Neural cell (in vitro differentiated cells): ENCODE measurements around the gene FGD6. TPM values are rescaled to one million over a fixed set of nuclear protein-coding genes. Genes with fewer than 3 reads are reported as not detected.

Experiments used
- H2AFZ ChIP-seq: fragments of 200-600, 300-800 bp; sonication (generic), shearing (Covaris generic); 2 replicates; pipeline ENCODE4 v1.6.0; 2014; ENCODE audit warnings: low read depth, mild to moderate bottlenecking, antibody characterized with exemption, low read length, moderate library complexity
- H3F3A ChIP-seq: fragments of 200-600 bp; shearing (Covaris generic); 2 replicates; pipeline ENCODE4 v1.6.1; 2016; ENCODE audit warnings: mild to moderate bottlenecking, moderate library complexity, mixed read lengths, antibody characterized with exemption, low read length; ENCODE audit not compliant: insufficient read depth, poor library complexity, severe bottlenecking
- H3K27ac ChIP-seq: fragments of 200-600, 300-800 bp; sonication (generic), shearing (Covaris generic); 2 replicates; pipeline ENCODE4 v1.5.1; 2014; ENCODE audit warnings: mild to moderate bottlenecking, low read length, moderate library complexity
- H3K27me3 ChIP-seq: fragments of 300-800, 200-600 bp; sonication (generic), shearing (Covaris generic); 2 replicates; pipeline ENCODE4 v1.6.0; 2014; ENCODE audit warnings: mild to moderate bottlenecking, low read depth, low read length, moderate library complexity; ENCODE audit not compliant: insufficient read depth
- H3K36me3 ChIP-seq: fragments of 300-800, 200-600 bp; sonication (generic), shearing (Covaris generic); 2 replicates; pipeline ENCODE4 v1.5.1; 2014; ENCODE audit warnings: mild to moderate bottlenecking, antibody characterized with exemption, low read length, moderate library complexity; ENCODE audit not compliant: insufficient read depth
- H3K4me2 ChIP-seq: fragments of 300-800, 200-600 bp; sonication (generic), shearing (Covaris generic); 2 replicates; pipeline ENCODE4 v1.6.0; 2014; ENCODE audit warnings: mild to moderate bottlenecking, low read length
- H3K4me3 ChIP-seq: fragments of 300-800, 200-600 bp; sonication (generic), shearing (Covaris generic); 2 replicates; pipeline ENCODE4 v1.5.1; 2014; ENCODE audit warnings: mild to moderate bottlenecking, low read length, moderate library complexity
- H3K79me2 ChIP-seq: fragments of 200-600 bp; shearing (Covaris generic); replicated peaks from 2 replicates; pipeline ENCODE4 v1.6.0; 2014; ENCODE audit warnings: mild to moderate bottlenecking, low read length, moderate library complexity; ENCODE audit not compliant: insufficient read depth
- H3K9ac ChIP-seq: fragments of 300-800, 200-600 bp; sonication (generic), shearing (Covaris generic); 2 replicates; pipeline ENCODE4 v1.6.1; 2016; ENCODE audit warnings: mild to moderate bottlenecking, low read length, mixed read lengths
- H3K9me2 ChIP-seq: fragments of 200-600 bp; shearing (Covaris generic); 2 replicates; pipeline ENCODE4 v1.6.1; 2016; ENCODE audit warnings: mild to moderate bottlenecking, low read length, mixed read lengths; ENCODE audit not compliant: insufficient read depth
- H3K9me3 ChIP-seq: fragments of 200-600, 300-800 bp; sonication (generic), shearing (Covaris generic); 2 replicates; pipeline ENCODE4 v1.6.1; 2016; ENCODE audit warnings: mild to moderate bottlenecking, mixed run types, low read length, moderate library complexity, mixed read lengths
- H4K20me1 ChIP-seq: fragments of 200-600 bp; shearing (Covaris generic); 2 replicates; pipeline ENCODE4 v1.6.1; 2016; ENCODE audit warnings: mild to moderate bottlenecking, mixed run types; ENCODE audit not compliant: insufficient read depth
- EP300 ChIP-seq: fragments of 450-650 bp; conservative IDR thresholded peaks from 2 replicates; pipeline ENCODE4 v1.6.1; 2014; ENCODE audit warnings: antibody characterized with exemption, mild to moderate bottlenecking, moderate library complexity; ENCODE audit not compliant: poor library complexity, severe bottlenecking
- EZH2 ChIP-seq: fragments of 200-600, 300-800 bp; shearing (Covaris generic), sonication (generic); IDR thresholded peaks from 2 replicates; pipeline ENCODE4 v1.6.1; 2014; ENCODE audit warnings: antibody characterized with exemption, low read length, borderline replicate concordance, mild to moderate bottlenecking; ENCODE audit not compliant: insufficient read depth, poor library complexity, severe bottlenecking
- MXI1 ChIP-seq: fragments of 450-650 bp; conservative IDR thresholded peaks from 2 replicates; pipeline ENCODE4 v1.6.1; 2014; ENCODE audit warnings: antibody characterized with exemption, mild to moderate bottlenecking; ENCODE audit not compliant: poor library complexity, severe bottlenecking
- POLR2AphosphoS5 ChIP-seq: IDR thresholded peaks from 2 replicates; pipeline ENCODE4 v1.6.1; 2012
- RAD21 ChIP-seq: fragments of 450-650 bp; conservative IDR thresholded peaks from 2 replicates; pipeline ENCODE4 v1.6.1; 2014; ENCODE audit warnings: antibody characterized with exemption, mild to moderate bottlenecking, moderate library complexity
- SMC3 ChIP-seq: fragments of 450-650 bp; conservative IDR thresholded peaks from 2 replicates; pipeline ENCODE4 v1.6.1; 2014; ENCODE audit warnings: antibody characterized with exemption, mild to moderate bottlenecking, moderate library complexity; ENCODE audit not compliant: poor library complexity
- TAF1 ChIP-seq: IDR thresholded peaks from 2 replicates; pipeline ENCODE4 v1.6.1; 2012; ENCODE audit warnings: low read depth
- polyA plus RNA-seq: library from polyadenylated mRNA; depleted of rRNA; stranded (reverse); fragments of >200 nt; gene quantifications from 2 replicates; pipeline ENCODE4 v1.2.3, GENCODE V29; 2014
- TF ChIP-seq, protein P1 (sequence below): IDR thresholded peaks from 2 replicates; pipeline ENCODE4 v1.6.1; 2012; ENCODE audit warnings: borderline replicate concordance
- TF ChIP-seq, protein P2 (sequence below): fragments of 450-650 bp; IDR thresholded peaks from 2 replicates; pipeline ENCODE4 v1.5.1; 2014; ENCODE audit warnings: antibody characterized with exemption, mild to moderate bottlenecking, moderate library complexity; ENCODE audit not compliant: poor library complexity, severe bottlenecking

Gene FGD6
- polyA plus RNA-seq, 1 donor from 2014 or later = 4.6 TPM

DNA sequence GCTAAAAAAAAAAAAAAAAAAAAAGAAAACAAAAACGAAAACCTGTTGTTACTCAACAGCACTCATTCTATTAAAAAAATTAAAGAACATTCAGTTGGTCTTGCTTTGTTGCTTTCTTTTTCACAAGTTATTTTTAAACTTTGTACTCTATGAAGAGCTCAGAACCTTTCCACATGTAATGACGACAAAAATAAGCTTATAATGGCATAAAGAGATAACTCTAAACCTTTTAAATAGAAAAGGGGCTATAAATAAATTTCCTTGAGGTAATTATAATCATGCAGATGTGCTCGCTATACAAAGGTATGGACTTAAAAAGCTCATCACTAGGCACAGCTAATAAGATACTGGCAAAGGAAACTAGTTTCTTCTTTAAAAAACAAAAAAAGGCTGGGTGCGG is 157.3 kb downstream of the FGD6 start:
- TF ChIP-seq POLR2AphosphoS5 (no peak), SMC3 (no peak), RAD21 (no peak), MXI1 (no peak), EZH2 (no peak), TAF1 (no peak), EP300 (no peak)
- TF ChIP-seq, protein P1, sequence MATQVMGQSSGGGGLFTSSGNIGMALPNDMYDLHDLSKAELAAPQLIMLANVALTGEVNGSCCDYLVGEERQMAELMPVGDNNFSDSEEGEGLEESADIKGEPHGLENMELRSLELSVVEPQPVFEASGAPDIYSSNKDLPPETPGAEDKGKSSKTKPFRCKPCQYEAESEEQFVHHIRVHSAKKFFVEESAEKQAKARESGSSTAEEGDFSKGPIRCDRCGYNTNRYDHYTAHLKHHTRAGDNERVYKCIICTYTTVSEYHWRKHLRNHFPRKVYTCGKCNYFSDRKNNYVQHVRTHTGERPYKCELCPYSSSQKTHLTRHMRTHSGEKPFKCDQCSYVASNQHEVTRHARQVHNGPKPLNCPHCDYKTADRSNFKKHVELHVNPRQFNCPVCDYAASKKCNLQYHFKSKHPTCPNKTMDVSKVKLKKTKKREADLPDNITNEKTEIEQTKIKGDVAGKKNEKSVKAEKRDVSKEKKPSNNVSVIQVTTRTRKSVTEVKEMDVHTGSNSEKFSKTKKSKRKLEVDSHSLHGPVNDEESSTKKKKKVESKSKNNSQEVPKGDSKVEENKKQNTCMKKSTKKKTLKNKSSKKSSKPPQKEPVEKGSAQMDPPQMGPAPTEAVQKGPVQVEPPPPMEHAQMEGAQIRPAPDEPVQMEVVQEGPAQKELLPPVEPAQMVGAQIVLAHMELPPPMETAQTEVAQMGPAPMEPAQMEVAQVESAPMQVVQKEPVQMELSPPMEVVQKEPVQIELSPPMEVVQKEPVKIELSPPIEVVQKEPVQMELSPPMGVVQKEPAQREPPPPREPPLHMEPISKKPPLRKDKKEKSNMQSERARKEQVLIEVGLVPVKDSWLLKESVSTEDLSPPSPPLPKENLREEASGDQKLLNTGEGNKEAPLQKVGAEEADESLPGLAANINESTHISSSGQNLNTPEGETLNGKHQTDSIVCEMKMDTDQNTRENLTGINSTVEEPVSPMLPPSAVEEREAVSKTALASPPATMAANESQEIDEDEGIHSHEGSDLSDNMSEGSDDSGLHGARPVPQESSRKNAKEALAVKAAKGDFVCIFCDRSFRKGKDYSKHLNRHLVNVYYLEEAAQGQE = no peak
- TF ChIP-seq, protein P2, sequence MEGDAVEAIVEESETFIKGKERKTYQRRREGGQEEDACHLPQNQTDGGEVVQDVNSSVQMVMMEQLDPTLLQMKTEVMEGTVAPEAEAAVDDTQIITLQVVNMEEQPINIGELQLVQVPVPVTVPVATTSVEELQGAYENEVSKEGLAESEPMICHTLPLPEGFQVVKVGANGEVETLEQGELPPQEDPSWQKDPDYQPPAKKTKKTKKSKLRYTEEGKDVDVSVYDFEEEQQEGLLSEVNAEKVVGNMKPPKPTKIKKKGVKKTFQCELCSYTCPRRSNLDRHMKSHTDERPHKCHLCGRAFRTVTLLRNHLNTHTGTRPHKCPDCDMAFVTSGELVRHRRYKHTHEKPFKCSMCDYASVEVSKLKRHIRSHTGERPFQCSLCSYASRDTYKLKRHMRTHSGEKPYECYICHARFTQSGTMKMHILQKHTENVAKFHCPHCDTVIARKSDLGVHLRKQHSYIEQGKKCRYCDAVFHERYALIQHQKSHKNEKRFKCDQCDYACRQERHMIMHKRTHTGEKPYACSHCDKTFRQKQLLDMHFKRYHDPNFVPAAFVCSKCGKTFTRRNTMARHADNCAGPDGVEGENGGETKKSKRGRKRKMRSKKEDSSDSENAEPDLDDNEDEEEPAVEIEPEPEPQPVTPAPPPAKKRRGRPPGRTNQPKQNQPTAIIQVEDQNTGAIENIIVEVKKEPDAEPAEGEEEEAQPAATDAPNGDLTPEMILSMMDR = no peak
- Histone ChIP-seq H3K9ac (no peak overlapping the region), H4K20me1 (no peaks in the 10 kb centered on the region), H3K79me2 (no peaks in the 10 kb centered on the region), H2AFZ (no peak overlapping the region), H3K9me3 (no peaks in the 10 kb centered on the region), H3K27ac (no peak overlapping the region), H3K4me2 (no peak overlapping the region), H3K27me3 (no peaks in the 10 kb centered on the region), H3K36me3 (peaks cover 17% of the 10 kb centered on the region), H3K4me3 (no peak overlapping the region), H3K9me2 (no peaks in the 10 kb centered on the region), H3F3A (no peaks in the 10 kb centered on the region)

DNA sequence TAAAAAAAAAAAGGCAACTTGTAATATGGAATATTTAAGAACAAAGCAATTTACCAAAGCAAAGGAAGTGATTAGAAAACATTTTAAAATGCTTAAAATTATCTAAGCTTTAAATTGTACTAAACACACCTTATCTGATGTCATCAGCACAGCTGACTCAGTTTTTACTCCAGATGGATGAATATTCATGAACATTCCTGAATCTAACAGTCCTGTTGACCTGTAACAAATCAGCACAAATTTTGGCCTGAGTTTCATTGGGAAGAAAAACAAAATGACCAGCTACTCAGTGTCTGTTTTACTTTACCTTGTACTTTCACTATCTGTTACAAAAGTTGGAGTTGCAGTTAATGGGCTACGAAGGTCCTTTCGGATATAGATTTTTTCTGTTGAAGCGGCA is 159.8 kb downstream of the FGD6 start:
- Histone ChIP-seq H3K27ac (no peak overlapping the region), H3K36me3 (peaks cover 17% of the 10 kb centered on the region)
- TF ChIP-seq EP300 (no peak), TAF1 (no peak), RAD21 (no peak), MXI1 (no peak), SMC3 (no peak), EZH2 (no peak), POLR2AphosphoS5 (no peak)
- TF ChIP-seq, protein P2 = no peak
- TF ChIP-seq, protein P1 = no peak

More for the DNA sequence above, 159.8 kb downstream of the FGD6 start:
- Histone ChIP-seq H3K4me2 (no peak overlapping the region), H2AFZ (no peak overlapping the region), H3K9me2 (no peaks in the 10 kb centered on the region), H3K9me3 (no peaks in the 10 kb centered on the region), H3K4me3 (no peak overlapping the region), H3F3A (no peaks in the 10 kb centered on the region), H3K27me3 (no peaks in the 10 kb centered on the region), H4K20me1 (no peaks in the 10 kb centered on the region), H3K9ac (no peak overlapping the region), H3K79me2 (no peaks in the 10 kb centered on the region)
